ENCODE measurements around the gene SLC29A3.

DNA sequence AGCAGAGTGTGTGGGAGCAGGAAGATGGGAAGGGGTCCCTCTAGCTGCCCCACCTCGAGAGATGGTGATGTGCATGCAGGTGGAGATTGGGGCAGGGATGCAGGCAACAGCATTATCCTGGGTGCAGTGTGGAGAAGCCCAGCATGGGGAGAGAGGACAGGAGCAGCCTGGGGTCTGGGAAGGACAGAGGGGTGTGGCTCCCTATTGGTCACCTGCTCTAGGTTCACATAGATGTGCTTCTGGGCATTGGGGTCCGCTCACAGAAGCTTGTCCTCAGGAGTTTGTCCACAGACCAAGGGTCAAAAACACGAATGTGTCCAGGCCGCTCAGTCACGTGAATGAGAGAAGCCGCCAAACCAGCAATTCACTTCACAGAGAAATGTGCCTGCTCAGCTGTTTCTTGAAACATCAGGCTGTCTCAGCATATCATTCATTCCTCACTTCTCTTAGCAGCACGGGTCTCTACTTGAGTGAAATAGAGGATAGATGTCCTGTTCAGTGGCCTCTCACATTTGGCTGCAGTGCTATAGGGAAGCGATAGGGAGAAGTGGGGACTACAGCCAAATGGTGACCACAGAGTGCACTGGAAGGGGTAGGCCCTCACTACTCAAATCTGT lies 11.5 kb upstream of the SLC29A3 start:
- TF ChIP-seq, protein P1, sequence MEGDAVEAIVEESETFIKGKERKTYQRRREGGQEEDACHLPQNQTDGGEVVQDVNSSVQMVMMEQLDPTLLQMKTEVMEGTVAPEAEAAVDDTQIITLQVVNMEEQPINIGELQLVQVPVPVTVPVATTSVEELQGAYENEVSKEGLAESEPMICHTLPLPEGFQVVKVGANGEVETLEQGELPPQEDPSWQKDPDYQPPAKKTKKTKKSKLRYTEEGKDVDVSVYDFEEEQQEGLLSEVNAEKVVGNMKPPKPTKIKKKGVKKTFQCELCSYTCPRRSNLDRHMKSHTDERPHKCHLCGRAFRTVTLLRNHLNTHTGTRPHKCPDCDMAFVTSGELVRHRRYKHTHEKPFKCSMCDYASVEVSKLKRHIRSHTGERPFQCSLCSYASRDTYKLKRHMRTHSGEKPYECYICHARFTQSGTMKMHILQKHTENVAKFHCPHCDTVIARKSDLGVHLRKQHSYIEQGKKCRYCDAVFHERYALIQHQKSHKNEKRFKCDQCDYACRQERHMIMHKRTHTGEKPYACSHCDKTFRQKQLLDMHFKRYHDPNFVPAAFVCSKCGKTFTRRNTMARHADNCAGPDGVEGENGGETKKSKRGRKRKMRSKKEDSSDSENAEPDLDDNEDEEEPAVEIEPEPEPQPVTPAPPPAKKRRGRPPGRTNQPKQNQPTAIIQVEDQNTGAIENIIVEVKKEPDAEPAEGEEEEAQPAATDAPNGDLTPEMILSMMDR (IDR thresholded peaks at IDR 0.05) = no peak
- TF ChIP-seq POLR2A (IDR thresholded peaks at IDR 0.05) = no peak
